GM12891 (cell line): ENCODE results near the gene HNRNPA2B1.

ENCODE experiments used
- POLR2A ChIP-seq: IDR thresholded peaks from 2 replicates; pipeline ENCODE4 v1.6.1; 2011; ENCODE audit warnings: low read depth, low read length, control low read depth
- POLR2AphosphoS5 ChIP-seq: IDR thresholded peaks from 2 replicates; pipeline ENCODE4 v1.6.1; 2011; ENCODE audit warnings: low read depth, low read length, control low read depth
- TAF1 ChIP-seq: IDR thresholded peaks from 2 replicates; pipeline ENCODE4 v1.6.1; 2011; ENCODE audit warnings: low read depth, low read length, control low read depth

- TF ChIP-seq POLR2A: no peak
- TF ChIP-seq TAF1: no peak
- TF ChIP-seq POLR2AphosphoS5: no peak
These were observed 48.9 kb downstream of the HNRNPA2B1 start for GRCh38 chr7:26151650-26151952.
